ENCODE results near the gene ADGRG3. TPM values are rescaled to one million over a fixed set of nuclear protein-coding genes. Genes with fewer than 3 reads are reported as not detected.

ADGRG3 gene
- total RNA-seq, 1 experiment from 2014 or later: 0.46 TPM

DNA sequence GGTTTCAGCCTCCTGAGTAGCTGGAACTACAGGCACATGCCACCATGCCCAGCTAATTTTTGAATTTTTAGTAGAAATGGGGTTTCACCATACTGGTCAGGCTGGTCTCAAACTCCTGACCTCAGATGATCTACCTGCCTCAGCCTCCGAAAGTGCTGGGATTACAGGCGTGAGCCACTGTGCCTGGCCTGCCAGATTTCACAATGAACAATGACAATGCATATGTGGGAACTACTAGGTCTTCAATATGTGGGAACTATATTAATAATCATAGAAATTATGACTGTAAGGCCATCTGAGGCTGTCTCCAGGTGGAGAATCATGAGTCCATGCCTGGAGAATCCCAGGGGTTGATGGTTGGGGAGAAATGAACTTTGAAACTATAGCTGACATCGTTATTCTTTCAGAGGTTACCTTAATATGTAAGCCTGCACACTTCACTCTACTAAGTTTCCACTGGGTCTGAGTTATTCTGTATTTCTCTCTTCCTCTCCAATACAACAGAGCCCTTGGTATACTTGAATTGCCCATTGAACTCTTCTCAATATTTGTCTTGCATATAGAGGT, 19.3 kb downstream of the ADGRG3 start:
- Histone ChIP-seq H3K79me2 (ENCODE audit: insufficient read depth, low read length) (no peaks in the 10 kb centered on the region), H3K23ac (ENCODE audit: insufficient read length, low read depth, low read length) (no peak overlapping the region), H4K5ac (ENCODE audit: insufficient read length, low read depth, low read length) (no peak overlapping the region), H3K4me2 (ENCODE audit: insufficient read depth, insufficient read length, low read length) (no peak overlapping the region), H2BK20ac (ENCODE audit: low read depth, low read length, poor library complexity, severe bottlenecking) (no peak overlapping the region), H2BK12ac (ENCODE audit: insufficient read length, low read depth, low read length) (no peak overlapping the region), H3K14ac (ENCODE audit: insufficient read depth, low read length) (no peak overlapping the region), H2BK5ac (ENCODE audit: insufficient read length, low read length) (no peak overlapping the region), H2AFZ (ENCODE audit: low read length) (no peak overlapping the region), H3K9ac (ENCODE audit: extremely low read depth, insufficient read length, low read length) (no peak overlapping the region), H3K23me2 (ENCODE audit: insufficient read length, low read depth, low read length, poor library complexity, severe bottlenecking) (no peaks in the 10 kb centered on the region), H2BK120ac (ENCODE audit: low read depth, low read length, poor library complexity, severe bottlenecking) (no peak overlapping the region), H3K9me3 (ENCODE audit: control insufficient read depth, low read depth, low read length) (no peaks in the 10 kb centered on the region), H3K4ac (ENCODE audit: low read depth, low read length) (no peak overlapping the region), H3K18ac (ENCODE audit: insufficient read length, low read depth, low read length) (no peak overlapping the region), H4K91ac (ENCODE audit: insufficient read length, low read depth, low read length) (no peak overlapping the region), H3K27ac (ENCODE audit: insufficient read length, low read depth, low read length) (no peak overlapping the region), H3K27me3 (ENCODE audit: insufficient read depth, low read length) (no peaks in the 10 kb centered on the region), H2BK15ac (ENCODE audit: low read depth, low read length) (no peak overlapping the region), H4K20me1 (ENCODE audit: control insufficient read depth, insufficient read depth, insufficient read length) (no peaks in the 10 kb centered on the region), H3T11ph (ENCODE audit: low read length) (no peak overlapping the region), H3K79me1 (ENCODE audit: insufficient read depth, low read depth, low read length, poor library complexity, severe bottlenecking) (no peaks in the 10 kb centered on the region), H3K4me1 (ENCODE audit: insufficient read depth, low read length) (no peaks in the 10 kb centered on the region), H2AK5ac (ENCODE audit: insufficient read length, low read length) (no peak overlapping the region), H3K56ac (ENCODE audit: insufficient read length, low read depth, low read length) (no peak overlapping the region), H4K8ac (replicated peaks; ENCODE audit: insufficient read length, low read depth, low read length) (no peak overlapping the region)
- Mint-ChIP-seq H3K36me3 (ENCODE audit: insufficient read depth in 1 of 3, low read depth in 3 of 3) (no peaks in the 10 kb centered on the region), H3K27ac (peak overlapping the region in 1 of 3 experiments; percentile 82; a peak in 1 of 7 replicates), H3K4me1 (peaks cover 3 to 25% of the 10 kb centered on the region in 2 experiments; a peak in 3 of 4 replicates), H3K9me3 (no peaks in the 10 kb centered on the region), H3K27me3 (ENCODE audit: low read depth) (peaks cover 6% of the 10 kb centered on the region), H3K4me3 (no peak overlapping the region)
- no peak for DNase-seq
- TF ChIP-seq, protein P1, sequence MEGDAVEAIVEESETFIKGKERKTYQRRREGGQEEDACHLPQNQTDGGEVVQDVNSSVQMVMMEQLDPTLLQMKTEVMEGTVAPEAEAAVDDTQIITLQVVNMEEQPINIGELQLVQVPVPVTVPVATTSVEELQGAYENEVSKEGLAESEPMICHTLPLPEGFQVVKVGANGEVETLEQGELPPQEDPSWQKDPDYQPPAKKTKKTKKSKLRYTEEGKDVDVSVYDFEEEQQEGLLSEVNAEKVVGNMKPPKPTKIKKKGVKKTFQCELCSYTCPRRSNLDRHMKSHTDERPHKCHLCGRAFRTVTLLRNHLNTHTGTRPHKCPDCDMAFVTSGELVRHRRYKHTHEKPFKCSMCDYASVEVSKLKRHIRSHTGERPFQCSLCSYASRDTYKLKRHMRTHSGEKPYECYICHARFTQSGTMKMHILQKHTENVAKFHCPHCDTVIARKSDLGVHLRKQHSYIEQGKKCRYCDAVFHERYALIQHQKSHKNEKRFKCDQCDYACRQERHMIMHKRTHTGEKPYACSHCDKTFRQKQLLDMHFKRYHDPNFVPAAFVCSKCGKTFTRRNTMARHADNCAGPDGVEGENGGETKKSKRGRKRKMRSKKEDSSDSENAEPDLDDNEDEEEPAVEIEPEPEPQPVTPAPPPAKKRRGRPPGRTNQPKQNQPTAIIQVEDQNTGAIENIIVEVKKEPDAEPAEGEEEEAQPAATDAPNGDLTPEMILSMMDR (conservative IDR thresholded peaks at IDR 0.05): no peak
- WGBS (ENCODE audit: extremely low coverage, insufficient read length, low lambda C conversion rate): no CpG with 5 or more reads among the region's 3 CpGs
